ENCODE results near the gene BCAS3.
A peak's percentile ranks its signal among the peaks of the same experiment; 100 is the strongest.

BCAS3 gene

DNA sequence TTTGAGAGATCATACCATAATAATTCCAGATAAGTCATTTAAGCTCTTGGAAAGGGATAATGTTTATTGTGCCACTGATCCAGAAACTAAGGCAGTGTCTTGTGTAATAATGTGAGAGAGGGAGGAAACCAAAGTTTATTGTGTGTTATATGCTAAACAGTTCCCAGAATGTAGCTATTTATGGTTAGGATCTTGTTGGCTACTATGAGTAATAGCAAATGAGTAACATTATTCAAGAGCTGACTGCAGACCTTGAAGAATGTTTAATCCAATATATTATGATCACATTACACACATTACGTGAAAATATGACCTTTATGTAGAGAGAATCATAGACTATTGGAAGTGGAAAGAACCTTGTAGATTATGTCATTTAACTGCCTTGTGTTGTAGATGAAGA, 139.5 kb downstream of the BCAS3 start:
- H3K27ac Mint-ChIP-seq = no peak overlapping the region
- peaks cover 5% of the 10 kb centered on the region for H3K36me3 Mint-ChIP-seq (ENCODE audit: low read depth)
- DNase-seq (no peak), ATAC-seq (no peak)
- no peaks in the 10 kb centered on the region for H3K4me1 Mint-ChIP-seq
- no peaks in the 10 kb centered on the region for H3K9me3 Mint-ChIP-seq
- no peak overlapping the region for H3K4me3 Mint-ChIP-seq
- H3K27me3 Mint-ChIP-seq = no peaks in the 10 kb centered on the region

DNA sequence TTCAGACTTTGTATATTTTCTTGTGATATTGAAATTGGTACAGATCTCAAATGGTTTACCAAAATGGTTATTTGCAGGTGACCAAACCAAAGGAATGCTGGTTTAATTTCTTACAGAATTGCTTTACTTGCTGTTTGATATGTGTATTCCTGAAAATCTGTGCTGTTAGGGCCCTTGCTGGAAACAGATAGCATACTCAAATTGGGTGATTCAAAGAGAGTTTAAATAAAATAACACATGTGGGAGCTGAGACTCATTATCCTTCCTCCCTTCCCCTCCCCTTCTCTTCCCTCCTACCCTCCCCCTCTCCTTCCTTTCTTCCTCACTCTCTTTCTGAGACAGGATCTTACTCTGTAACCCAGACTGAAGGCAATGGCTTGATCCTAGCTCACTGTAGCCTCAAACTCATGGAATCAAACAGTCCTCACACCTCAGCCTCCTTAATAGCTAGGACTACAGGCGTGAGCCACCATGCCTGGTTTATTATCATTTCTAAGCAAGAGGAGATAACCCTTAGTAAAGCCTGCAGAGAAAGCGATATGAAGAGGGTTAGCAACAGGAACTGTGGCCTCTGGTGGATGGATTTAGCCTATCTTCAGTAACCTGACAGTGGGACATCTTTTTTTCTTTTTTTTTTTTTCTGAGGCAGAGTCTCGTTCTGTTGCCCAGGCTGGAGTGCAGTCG, 141.9 kb downstream of the BCAS3 start:
- Mint-ChIP-seq H3K9me3 (no peaks in the 10 kb centered on the region), H3K36me3 (ENCODE audit: low read depth) (peaks cover 1% of the 10 kb centered on the region), H3K4me3 (no peak overlapping the region), H3K4me1 (no peaks in the 10 kb centered on the region), H3K27me3 (no peaks in the 10 kb centered on the region), H3K27ac (no peak overlapping the region)
- no peak for DNase-seq
- no peak for ATAC-seq

DNA sequence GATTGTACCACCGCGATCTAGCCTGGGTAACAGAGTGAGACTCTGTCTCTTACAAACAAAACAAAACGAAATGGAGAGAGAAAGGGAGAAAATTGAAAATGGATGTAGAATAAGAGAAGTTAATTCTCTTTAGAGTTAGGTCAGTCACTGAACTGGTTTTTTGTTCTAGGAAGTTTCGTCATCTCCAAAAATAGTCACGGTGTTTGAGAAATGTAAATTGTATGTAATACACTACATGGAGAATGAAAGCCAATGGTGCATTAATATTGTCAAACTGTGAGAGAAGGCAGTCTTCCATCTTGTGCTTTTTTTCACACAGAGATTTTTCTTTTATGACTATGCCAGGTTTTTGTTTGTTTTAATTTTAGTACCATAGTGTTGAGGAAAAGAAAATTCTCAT, 145.9 kb downstream of the BCAS3 start:
- Mint-ChIP-seq H3K4me3 (no peak overlapping the region), H3K27me3 (no peaks in the 10 kb centered on the region), H3K4me1 (no peaks in the 10 kb centered on the region), H3K27ac (no peak overlapping the region), H3K9me3 (no peaks in the 10 kb centered on the region), H3K36me3 (ENCODE audit: low read depth) (no peaks in the 10 kb centered on the region)
- DNase-seq (no peak), ATAC-seq (no peak)

DNA sequence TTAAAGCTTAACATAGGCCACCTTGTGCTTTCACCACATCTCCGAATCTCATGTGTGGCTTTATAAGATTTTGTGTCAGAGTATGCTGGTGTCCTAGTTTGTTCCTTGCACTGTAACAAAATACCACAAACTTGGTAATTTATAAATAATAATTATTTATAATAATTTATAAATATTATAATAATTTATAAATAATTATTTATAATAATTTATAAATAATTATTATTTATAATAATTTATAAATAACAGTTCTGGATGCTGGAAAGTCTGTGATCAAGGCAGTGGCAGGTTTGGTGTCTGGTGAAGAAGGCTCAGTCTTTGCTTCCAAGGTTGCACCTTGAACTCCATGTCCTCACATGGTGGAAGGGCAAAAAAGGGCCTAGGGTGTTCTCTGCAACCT, 147.7 kb downstream of the BCAS3 start:
- ATAC-seq (no peak), DNase-seq (no peak)
- no peaks in the 10 kb centered on the region for H3K9me3 Mint-ChIP-seq
- H3K27me3 Mint-ChIP-seq = no peaks in the 10 kb centered on the region
- H3K36me3 Mint-ChIP-seq (ENCODE audit: low read depth) = no peaks in the 10 kb centered on the region
- H3K4me3 Mint-ChIP-seq = no peak overlapping the region
- H3K4me1 Mint-ChIP-seq = no peaks in the 10 kb centered on the region
- H3K27ac Mint-ChIP-seq = no peak overlapping the region

GRCh38 chr17:60827943-60828342, 150.3 kb downstream of the BCAS3 start:
- no peaks in the 10 kb centered on the region for H3K9me3 Mint-ChIP-seq
- no peak overlapping the region for H3K4me3 Mint-ChIP-seq
- no peaks in the 10 kb centered on the region for H3K36me3 Mint-ChIP-seq (ENCODE audit: low read depth)
- H3K27me3 Mint-ChIP-seq = no peaks in the 10 kb centered on the region
- no peaks in the 10 kb centered on the region for H3K4me1 Mint-ChIP-seq
- ATAC-seq (no peak), DNase-seq (no peak)
- H3K27ac Mint-ChIP-seq = no peak overlapping the region

DNA sequence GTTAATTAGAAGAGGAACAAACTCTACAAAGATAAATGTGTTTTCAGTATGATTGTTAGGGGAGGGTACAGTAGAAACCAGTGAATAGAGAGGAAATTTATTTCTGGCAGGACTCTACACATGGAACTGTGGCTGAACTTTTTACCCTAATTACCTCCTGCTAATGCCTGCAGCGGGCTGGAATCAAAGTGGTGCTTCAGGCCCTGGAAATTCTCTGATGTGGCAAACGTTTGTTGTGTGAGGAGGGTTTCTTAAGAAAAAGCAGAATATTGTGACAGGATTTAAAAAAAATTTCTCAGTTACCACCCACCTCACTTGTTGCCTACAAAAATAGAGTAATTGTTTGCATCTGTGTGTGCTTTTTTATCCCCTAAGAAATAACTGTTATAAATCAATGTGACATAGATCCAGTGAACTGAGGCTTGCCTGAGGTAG, 154.5 kb downstream of the BCAS3 start:
- Mint-ChIP-seq H3K9me3 (no peaks in the 10 kb centered on the region), H3K27me3 (no peaks in the 10 kb centered on the region), H3K36me3 (ENCODE audit: low read depth) (no peaks in the 10 kb centered on the region), H3K4me3 (no peak overlapping the region), H3K27ac (no peak overlapping the region), H3K4me1 (no peaks in the 10 kb centered on the region)
- DNase-seq (no peak), ATAC-seq (no peak)

DNA sequence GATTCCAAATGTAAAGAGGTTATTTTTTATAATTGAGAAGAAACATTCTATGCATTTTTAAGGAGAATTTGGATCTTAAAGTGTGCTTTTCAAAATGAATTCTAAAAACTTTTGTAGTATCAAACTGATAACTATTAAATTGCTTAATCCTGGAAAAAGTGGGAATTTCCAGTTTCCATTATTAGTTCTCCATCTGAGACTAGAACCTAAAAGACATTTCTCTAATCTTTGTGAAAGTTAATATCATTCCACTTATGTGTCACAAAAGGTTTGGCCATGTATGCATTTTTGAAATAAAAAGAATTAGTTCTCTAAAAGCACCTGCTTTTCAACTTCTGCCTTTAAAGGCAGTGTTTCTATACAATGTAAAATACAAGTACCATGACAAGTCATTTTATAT, 155.0 kb downstream of the BCAS3 start:
- Mint-ChIP-seq H3K9me3 (no peaks in the 10 kb centered on the region), H3K27ac (no peak overlapping the region), H3K4me3 (no peak overlapping the region), H3K36me3 (ENCODE audit: low read depth) (no peaks in the 10 kb centered on the region), H3K4me1 (no peaks in the 10 kb centered on the region), H3K27me3 (no peaks in the 10 kb centered on the region)
- no peak for ATAC-seq
- no peak for DNase-seq

DNA sequence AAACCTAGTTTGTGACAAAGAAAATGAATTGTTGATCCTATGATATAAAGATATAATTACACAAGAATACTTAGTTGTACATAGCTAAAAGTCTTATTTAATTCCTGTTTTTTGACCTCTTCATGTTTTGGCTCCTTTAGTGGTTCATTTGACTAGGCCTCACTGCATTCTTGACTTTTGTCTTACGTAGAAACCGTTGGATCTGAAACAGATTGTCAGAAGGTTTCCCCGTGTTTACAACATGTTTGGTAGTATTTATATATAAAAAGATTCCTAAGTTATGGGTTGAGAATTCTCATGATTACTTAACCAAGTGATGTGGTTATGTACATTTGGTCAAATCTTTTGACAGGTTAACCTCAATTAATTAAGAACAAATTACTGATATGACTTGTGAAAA, 162.8 kb downstream of the BCAS3 start:
- no peak for ATAC-seq
- no peak overlapping the region for H3K27ac Mint-ChIP-seq
- no peaks in the 10 kb centered on the region for H3K4me1 Mint-ChIP-seq
- no peak for DNase-seq
- no peaks in the 10 kb centered on the region for H3K9me3 Mint-ChIP-seq
- H3K27me3 Mint-ChIP-seq = no peaks in the 10 kb centered on the region
- no peak overlapping the region for H3K4me3 Mint-ChIP-seq
- H3K36me3 Mint-ChIP-seq (ENCODE audit: low read depth) = no peaks in the 10 kb centered on the region

GRCh38 chr17:60845012-60845411, 167.4 kb downstream of the BCAS3 start:
- H3K4me3 Mint-ChIP-seq = no peak overlapping the region
- no peak for ATAC-seq
- no peaks in the 10 kb centered on the region for H3K27me3 Mint-ChIP-seq
- H3K36me3 Mint-ChIP-seq (ENCODE audit: low read depth) = no peaks in the 10 kb centered on the region
- peaks cover 2% of the 10 kb centered on the region for H3K4me1 Mint-ChIP-seq
- H3K9me3 Mint-ChIP-seq = no peaks in the 10 kb centered on the region
- no peak for DNase-seq
- H3K27ac Mint-ChIP-seq = no peak overlapping the region

GRCh38 chr17:60846175-60846574, 168.5 kb downstream of the BCAS3 start:
- Mint-ChIP-seq H3K27ac (no peak overlapping the region), H3K36me3 (ENCODE audit: low read depth) (no peaks in the 10 kb centered on the region), H3K4me1 (peaks cover 2% of the 10 kb centered on the region), H3K4me3 (no peak overlapping the region), H3K9me3 (no peaks in the 10 kb centered on the region), H3K27me3 (no peaks in the 10 kb centered on the region)
- DNase-seq (no peak), ATAC-seq (no peak)

DNA sequence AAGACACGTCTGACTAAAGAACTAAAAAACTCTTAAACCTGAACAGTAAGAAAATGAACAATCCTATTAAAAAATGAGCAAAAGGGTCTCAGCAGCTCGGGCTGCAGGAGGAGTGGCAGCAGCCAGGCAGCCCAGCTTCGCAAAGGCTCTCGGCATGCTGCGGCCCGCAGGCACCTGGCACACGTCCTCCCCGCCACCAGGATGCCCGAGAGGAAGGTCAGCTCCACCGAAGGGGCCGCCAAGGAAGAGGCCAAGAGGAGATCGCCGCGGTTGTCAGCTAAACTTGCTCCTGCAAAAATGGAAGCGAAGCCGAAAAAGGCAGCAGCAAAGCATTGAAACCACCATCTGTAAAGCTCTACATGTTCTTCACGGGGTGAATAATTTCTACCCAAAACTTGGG, 173.5 kb downstream of the BCAS3 start:
- H3K27me3 Mint-ChIP-seq = no peaks in the 10 kb centered on the region
- H3K4me1 Mint-ChIP-seq = peaks cover 2% of the 10 kb centered on the region
- no peaks in the 10 kb centered on the region for H3K36me3 Mint-ChIP-seq (ENCODE audit: low read depth)
- no peaks in the 10 kb centered on the region for H3K9me3 Mint-ChIP-seq
- ATAC-seq (no peak), DNase-seq (no peak)
- H3K4me3 Mint-ChIP-seq = no peak overlapping the region
- H3K27ac Mint-ChIP-seq = no peak overlapping the region

- DNase-seq (no peak), ATAC-seq (no peak)
- no peak overlapping the region for H3K4me3 Mint-ChIP-seq
- H3K36me3 Mint-ChIP-seq (ENCODE audit: low read depth) = peaks cover 4% of the 10 kb centered on the region
- H3K27me3 Mint-ChIP-seq = no peaks in the 10 kb centered on the region
- H3K27ac Mint-ChIP-seq = no peak overlapping the region
- H3K4me1 Mint-ChIP-seq = no peaks in the 10 kb centered on the region
- H3K9me3 Mint-ChIP-seq = peaks cover 6% of the 10 kb centered on the region
Observed at GRCh38 chr17:60857556-60858080, 180.0 kb downstream of the BCAS3 start.

DNA sequence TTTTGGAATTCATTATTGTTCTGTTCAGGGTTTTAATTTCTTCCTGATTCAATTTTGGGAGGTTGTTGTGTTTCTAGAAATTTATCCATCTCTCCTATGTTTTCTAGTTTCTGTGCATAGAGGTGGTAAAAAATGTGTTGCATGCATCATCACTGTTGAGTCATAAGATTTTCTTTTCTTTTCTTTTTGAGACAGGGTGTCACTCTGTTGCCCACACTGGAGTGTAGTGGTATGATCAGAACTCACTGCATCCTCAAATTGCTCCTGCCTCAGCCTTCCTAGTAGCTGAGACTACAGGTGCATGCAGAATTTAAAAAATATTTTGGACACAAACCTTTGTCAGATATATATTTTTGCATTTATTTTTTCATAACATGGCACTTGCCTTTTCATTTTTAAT, 184.8 kb downstream of the BCAS3 start:
- H3K4me3 Mint-ChIP-seq = no peak overlapping the region
- H3K36me3 Mint-ChIP-seq (ENCODE audit: low read depth) = peaks cover 4% of the 10 kb centered on the region
- no peak for ATAC-seq
- H3K4me1 Mint-ChIP-seq = peaks cover 12% of the 10 kb centered on the region
- no peak for DNase-seq
- H3K27ac Mint-ChIP-seq = no peak overlapping the region
- no peaks in the 10 kb centered on the region for H3K27me3 Mint-ChIP-seq
- H3K9me3 Mint-ChIP-seq = peaks cover 6% of the 10 kb centered on the region

- Mint-ChIP-seq H3K4me1 (peaks cover 12% of the 10 kb centered on the region), H3K27ac (peak overlapping the region; percentile 60), H3K36me3 (ENCODE audit: low read depth) (peaks cover 4% of the 10 kb centered on the region), H3K9me3 (peaks cover 6% of the 10 kb centered on the region), H3K4me3 (peak overlapping the region; percentile 13), H3K27me3 (no peaks in the 10 kb centered on the region)
- DNase-seq (no peak), ATAC-seq (peak; percentile 59)
Observed at GRCh38 chr17:60863892-60864707, 186.4 kb downstream of the BCAS3 start.

DNA sequence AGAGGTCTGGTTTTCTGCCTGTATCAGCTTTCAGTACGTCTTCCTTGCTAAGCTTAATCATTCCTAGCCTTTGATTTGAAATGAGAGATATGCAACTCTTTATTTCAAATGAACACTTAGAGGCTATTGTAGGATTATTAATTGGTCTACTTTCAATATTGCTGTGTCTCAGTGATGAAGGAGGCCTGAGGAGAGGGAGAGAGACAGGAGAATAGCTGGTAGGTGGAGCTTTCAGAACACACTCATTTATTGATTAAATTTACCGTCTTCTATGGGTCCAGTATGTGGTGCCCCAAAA, 187.0 kb downstream of the BCAS3 start:
- Mint-ChIP-seq H3K27me3 (no peaks in the 10 kb centered on the region), H3K27ac (no peak overlapping the region), H3K36me3 (ENCODE audit: low read depth) (peaks cover 6% of the 10 kb centered on the region), H3K4me3 (peak overlapping the region; percentile 13), H3K4me1 (peaks cover 12% of the 10 kb centered on the region), H3K9me3 (peaks cover 6% of the 10 kb centered on the region)
- DNase-seq (no peak), ATAC-seq (no peak)

Measured in activated naive CD8-positive, alpha-beta T cell treated with anti-CD3 and anti-CD28 coated beads, Interleukin-2, amount 50 U/mL, for 24 hours (primary cell).